SK-N-SH (cell line): ENCODE results near the gene FAM53A. TPM values are rescaled to one million over a fixed set of nuclear protein-coding genes. Genes with fewer than 3 reads are reported as not detected.

Experiments used
- CTCF ChIA-PET: fragments of 300-600, 350-600 bp; formaldehyde crosslinking; extraction: SDS; loops from one replicate; lab custom pipeline; 2021; lab: Yijun Ruan, JAX
- POLR2A ChIA-PET: fragments of 350-600 bp; sonication (Branson Sonifier 250); formaldehyde crosslinking; extraction: SDS; loops from one replicate; lab custom pipeline; 2020; ENCODE audit warnings: antibody characterized with exemption, inconsistent platforms; lab: Yijun Ruan, JAX
- DNase-seq: peaks from one replicate; pipeline ENCODE4 v3.0.0; 2012
- H2AFZ ChIP-seq: fragments of 200-600 bp; sonication (generic); 2 replicates; pipeline ENCODE4 v1.8.1; 2016; ENCODE audit warnings: antibody characterized with exemption, mild to moderate bottlenecking, low read depth
- H3F3A ChIP-seq: fragments of 200-600 bp; sonication (generic); replicated peaks from 2 replicates; pipeline ENCODE3; 2016; ENCODE audit warnings: antibody characterized with exemption, mild to moderate bottlenecking; ENCODE audit not compliant: insufficient read depth
- H3K27ac ChIP-seq, 2 experiments: fragments of 200-500 bp in 1 of 2; fragments of 200-600 bp in 1 of 2; sonication (Bioruptor generic) in 1 of 2; sonication (generic), shearing (Covaris generic) in 1 of 2; 2 replicates each; pipeline versions ENCODE4 v1.5.1 to v1.6.1; 2014 to 2016; ENCODE audit warnings: low read depth in 2 of 2, inconsistent platforms in 1 of 2, low read length in 1 of 2, mild to moderate bottlenecking in 1 of 2, mixed read lengths in 1 of 2
- H3K27me3 ChIP-seq: fragments of 200-600 bp; sonication (generic), shearing (Covaris generic); 2 replicates; pipeline ENCODE4 v1.6.1; 2016; ENCODE audit warnings: mixed run types; ENCODE audit not compliant: insufficient read depth
- H3K36me3 ChIP-seq, 2 experiments: fragments of 200-500 bp in 1 of 2; fragments of 200-600 bp in 1 of 2; sonication (Bioruptor generic) in 1 of 2; sonication (generic) in 1 of 2; replicated peaks in 1 of 2; 2 replicates each; pipeline versions ENCODE3 to v1.5.1; 2014 to 2016; ENCODE audit warnings: low read length in 1 of 2, mild to moderate bottlenecking in 1 of 2; ENCODE audit not compliant: insufficient read depth in 2 of 2, control insufficient read depth in 1 of 2
- H3K4me1 ChIP-seq, 2 experiments: fragments of 200-500 bp in 1 of 2; fragments of 200-600 bp in 1 of 2; sonication (Bioruptor generic) in 1 of 2; sonication (generic), shearing (Covaris generic) in 1 of 2; 2 replicates each; pipeline versions ENCODE4 v1.5.1 to v1.6.1; 2014 to 2016; ENCODE audit warnings: low read depth in 1 of 2, low read length in 1 of 2, mixed run types in 1 of 2; ENCODE audit not compliant: insufficient read depth in 2 of 2, control insufficient read depth in 1 of 2
- H3K4me2 ChIP-seq: fragments of 200-600 bp; sonication (generic), shearing (Covaris generic); 2 replicates; pipeline ENCODE4 v1.6.1; 2017; ENCODE audit warnings: mixed run types
- H3K4me3 ChIP-seq, 2 experiments: fragments of 200-500 bp in 1 of 2; fragments of 200-600 bp in 1 of 2; sonication (Bioruptor generic) in 1 of 2; sonication (generic), shearing (Covaris generic) in 1 of 2; 2 replicates each; pipeline versions ENCODE4 v1.5.1 to v1.8.1; 2014 to 2016; ENCODE audit warnings: low read depth in 2 of 2, inconsistent platforms in 1 of 2, low read length in 1 of 2, mild to moderate bottlenecking in 1 of 2, mixed read lengths in 1 of 2, moderate library complexity in 1 of 2
- H3K79me2 ChIP-seq: fragments of 200-600 bp; sonication (generic); 2 replicates; pipeline ENCODE4 v1.8.1; 2017; ENCODE audit warnings: mild to moderate bottlenecking; ENCODE audit not compliant: insufficient read depth
- H3K9ac ChIP-seq: fragments of 200-600 bp; sonication (generic); 2 replicates; pipeline ENCODE4 v1.6.1; 2017; ENCODE audit warnings: mixed run types
- H3K9me2 ChIP-seq: fragments of 200-600 bp; sonication (generic); 2 replicates; pipeline ENCODE4 v1.6.1; 2017; ENCODE audit warnings: mixed run types
- H3K9me3 ChIP-seq: fragments of 200-600 bp; sonication (generic); 2 replicates; pipeline ENCODE4 v1.6.1; 2017; ENCODE audit warnings: mixed run types, mild to moderate bottlenecking, moderate library complexity
- H4K20me1 ChIP-seq: fragments of 200-600 bp; sonication (generic); 2 replicates; pipeline ENCODE4 v1.6.1; 2017; ENCODE audit warnings: mild to moderate bottlenecking, mixed run types; ENCODE audit not compliant: insufficient read depth
- ELF1 ChIP-seq: IDR thresholded peaks from 2 replicates; pipeline ENCODE4 v1.4.0; 2012
- EP300 ChIP-seq, 2 experiments: IDR thresholded peaks; 2 replicates each; pipeline versions ENCODE4 v1.4.0 to v1.6.1; 2012; ENCODE audit warnings: borderline replicate concordance in 1 of 2, low read depth in 1 of 2, low read length in 1 of 2
- FOSL2 ChIP-seq: IDR thresholded peaks from 2 replicates; pipeline ENCODE4 v1.4.0; 2012; ENCODE audit warnings: low read depth, mild to moderate bottlenecking, moderate library complexity, borderline replicate concordance
- GABPA ChIP-seq: IDR thresholded peaks from 2 replicates; pipeline ENCODE4 v1.4.0; 2012; ENCODE audit warnings: low read depth, mild to moderate bottlenecking
- JUND ChIP-seq: IDR thresholded peaks from 2 replicates; pipeline ENCODE4 v1.4.0; 2012
- MAX ChIP-seq: IDR thresholded peaks from 2 replicates; pipeline ENCODE4 v1.4.0; 2012; ENCODE audit warnings: low read depth
- MEF2A ChIP-seq: IDR thresholded peaks from 2 replicates; pipeline ENCODE4 v1.4.0; 2012; ENCODE audit warnings: low read depth, borderline replicate concordance
- NFIC ChIP-seq: IDR thresholded peaks from 2 replicates; pipeline ENCODE4 v1.4.0; 2012; ENCODE audit warnings: borderline replicate concordance
- POLR2AphosphoS5 ChIP-seq: IDR thresholded peaks from 2 replicates; pipeline ENCODE4 v1.6.1; 2012; ENCODE audit warnings: low read depth, low read length
- TAF1 ChIP-seq: IDR thresholded peaks from 2 replicates; pipeline ENCODE4 v1.6.1; 2012; ENCODE audit warnings: low read depth, mild to moderate bottlenecking, low read length, moderate library complexity, borderline replicate concordance
- USF1 ChIP-seq: IDR thresholded peaks from 2 replicates; pipeline ENCODE4 v1.4.0; 2012; ENCODE audit warnings: low read depth, borderline replicate concordance
- ZBTB33 ChIP-seq: IDR thresholded peaks from 2 replicates; pipeline ENCODE4 v1.4.0; 2012; ENCODE audit warnings: low read depth, borderline replicate concordance
- WGBS: methylation state at CpG from one replicate; pipeline ENCODE4 v1.1.6; 2017; ENCODE audit warnings: low lambda C conversion rate; 5-methylcytosine and 5-hydroxymethylcytosine counted together
- polyA plus RNA-seq, 3 experiments: library from polyadenylated mRNA; depleted of rRNA; stranded (reverse); fragments of >200 nt; gene quantifications; 2 replicates each; pipeline ENCODE4 v1.2.3, GENCODE V29; 2012

The FAM53A gene
- polyA plus RNA-seq, 1 of the 3 experiments (the other 2 are of a cell fraction) = 7.6 TPM

GRCh38 chr4:1727117-1728031 is 43.3 kb upstream of the FAM53A start:
- Histone ChIP-seq H2AFZ (peak overlapping the region; percentile 74), H3K27me3 (no peaks in the 10 kb centered on the region), H3F3A (peaks cover 14% of the 10 kb centered on the region), H4K20me1 (peaks cover 10% of the 10 kb centered on the region; the same call in 1 of the 2 replicates), H3K4me1 (peaks cover 18 to 28% of the 10 kb centered on the region in 2 experiments; a peak in 3 of 4 replicates), H3K36me3 (peaks cover 19 to 31% of the 10 kb centered on the region in 2 experiments), H3K27ac (peak overlapping the region; percentile 75 to 82), H3K4me3 (no peak overlapping the region), H3K9me2 (no peaks in the 10 kb centered on the region), H3K9ac (peak overlapping the region; percentile 51; the same call in 1 of the 2 replicates), H3K9me3 (no peaks in the 10 kb centered on the region), H3K79me2 (peaks cover 95% of the 10 kb centered on the region), H3K4me2 (peak overlapping the region; percentile 80)
- DNase-seq = peak; percentile 28
- TF ChIP-seq MEF2A (no peak), EP300 (IDR thresholded peaks at IDR 0.05; ENCODE audit: borderline replicate concordance in 1 of 2, low read depth in 1 of 2, low read length in 1 of 2) (no peak; a peak in 1 of 4 replicates), MAX (no peak; the same call in 1 of the 2 replicates), JUND (peak; percentile 59; the same call in 1 of the 2 replicates), FOSL2 (peak; percentile 67; the same call in 1 of the 2 replicates), GABPA (peak; percentile 70), TAF1 (peak; percentile 16; the same call in 1 of the 2 replicates), ELF1 (0 out of 2 replicates have a peak, but pooled peaks have one; percentile 47), POLR2AphosphoS5 (peak; percentile 46; the same call in 1 of the 2 replicates), USF1 (peak; percentile 90), ZBTB33 (no peak), NFIC (peak; percentile 95)
- CTCF ChIA-PET = interaction anchor here (0.6 to 15.1 kb wide), 16 partner anchors 10 to 1269 kb away, joined by 3 to 232 read pairs (median 6); no protein-coding TSS in a partner anchor
- POLR2A ChIA-PET = no interaction called here
- WGBS = 40% methylated on average over 16 of the region's 18 CpGs
